GM19463 (cell line): ENCODE results near the gene DOCK1.

Experiments used
- ATAC-seq: cut with Tn5 transposase; IDR thresholded peaks from one replicate; pipeline ENCODE4 v1.9.1; 2021; ENCODE audit warnings: mild to moderate bottlenecking, moderate library complexity; ENCODE audit not compliant: unreplicated experiment

Gene DOCK1

DNA sequence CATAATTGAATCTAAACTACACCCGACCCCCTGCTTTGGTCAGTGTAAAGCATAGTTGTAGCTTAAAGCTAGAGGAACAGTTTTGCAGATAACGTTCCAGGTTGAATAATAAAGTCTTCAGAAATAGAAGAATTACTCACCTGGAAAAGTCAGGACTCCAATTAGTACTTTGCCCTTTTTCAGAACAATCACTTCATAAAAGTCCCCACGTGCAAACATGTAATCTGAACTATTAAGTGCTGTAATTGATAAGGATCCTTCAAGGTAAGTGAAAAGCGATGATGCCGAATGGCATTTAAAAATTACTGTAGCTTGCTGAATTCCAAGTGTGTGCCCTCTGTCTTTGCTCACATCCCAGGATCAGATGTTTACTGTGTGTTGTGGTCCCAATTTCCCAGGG is 344.8 kb downstream of the DOCK1 start:
- no peak for ATAC-seq

DNA sequence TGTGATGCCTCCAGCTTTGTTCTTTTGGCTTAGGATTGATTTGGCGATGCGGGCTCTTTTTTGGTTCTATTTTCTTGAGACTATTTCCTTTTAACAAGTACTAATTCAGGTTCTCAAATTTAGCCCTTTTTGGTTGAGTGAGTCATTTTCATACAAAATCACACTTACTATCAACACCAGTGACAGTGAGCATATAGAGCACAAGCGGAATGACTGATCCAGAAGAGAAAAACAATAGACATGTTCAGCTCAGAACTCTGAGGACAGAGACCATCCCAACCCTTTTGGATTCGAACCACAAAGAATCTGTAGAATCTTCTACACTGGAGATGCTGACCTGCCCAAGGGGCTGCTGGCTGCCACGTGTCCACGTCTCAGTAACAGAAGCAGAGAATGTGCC is 347.6 kb downstream of the DOCK1 start:
- no peak for ATAC-seq

DNA sequence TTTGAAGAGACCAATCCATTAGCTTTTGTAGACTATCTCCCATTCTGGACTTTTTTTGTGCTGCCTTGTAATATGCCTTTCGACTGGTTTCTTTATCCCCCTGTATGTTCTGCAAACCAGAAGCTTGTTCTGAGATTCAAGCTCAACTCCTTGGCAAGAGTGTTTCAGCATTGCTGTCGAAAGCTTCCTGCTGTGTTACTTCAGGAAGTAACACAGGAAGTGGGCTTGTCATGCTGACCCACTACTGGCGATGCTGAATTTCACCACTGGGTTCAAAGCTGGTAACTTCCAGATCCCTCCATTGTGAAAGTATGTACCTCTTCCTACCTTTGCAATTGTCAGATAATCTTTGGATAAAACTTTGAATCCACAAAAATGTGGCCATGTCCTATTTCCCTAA is 349.0 kb downstream of the DOCK1 start:
- ATAC-seq, result no peak

DNA sequence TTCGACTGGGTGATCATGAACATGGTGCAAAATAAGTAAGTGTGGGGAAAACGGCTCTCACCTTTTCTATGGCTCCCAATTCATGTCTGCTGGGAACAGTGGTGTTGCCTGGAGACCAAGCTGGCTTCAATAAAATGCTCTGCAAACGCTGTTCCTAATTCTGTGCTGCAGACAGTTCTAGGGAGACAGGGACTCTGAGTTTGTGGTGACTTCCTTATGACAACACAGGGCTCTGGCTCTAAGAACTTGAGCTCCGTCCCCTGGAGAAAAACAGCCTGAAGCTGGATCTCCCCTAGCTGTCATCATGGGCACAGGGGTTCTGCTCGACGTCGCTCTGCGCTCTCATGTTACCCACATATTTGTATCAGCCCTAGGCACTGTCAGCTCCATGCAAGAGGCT is 352.2 kb downstream of the DOCK1 start:
- no peak for ATAC-seq

DNA sequence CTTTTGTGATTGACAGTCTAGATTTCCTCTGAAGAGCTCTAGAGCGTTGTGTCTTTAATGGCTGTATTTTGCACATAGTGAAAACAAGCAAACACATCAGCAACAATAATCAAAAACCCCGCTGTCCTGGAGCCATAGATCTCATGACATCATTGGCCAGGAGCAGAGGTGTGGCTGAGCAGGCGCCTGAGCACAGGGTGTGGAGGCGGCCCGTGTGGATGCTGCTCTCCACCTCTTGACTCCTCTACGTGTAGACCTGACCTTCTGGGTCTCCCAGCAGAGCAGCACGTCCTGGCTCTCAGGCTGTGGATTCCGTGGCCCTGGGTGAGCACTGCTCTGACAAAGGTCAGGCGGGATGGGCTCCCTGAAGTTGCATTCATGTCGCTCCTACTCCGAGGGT is 354.1 kb downstream of the DOCK1 start:
- ATAC-seq, result no peak

DNA sequence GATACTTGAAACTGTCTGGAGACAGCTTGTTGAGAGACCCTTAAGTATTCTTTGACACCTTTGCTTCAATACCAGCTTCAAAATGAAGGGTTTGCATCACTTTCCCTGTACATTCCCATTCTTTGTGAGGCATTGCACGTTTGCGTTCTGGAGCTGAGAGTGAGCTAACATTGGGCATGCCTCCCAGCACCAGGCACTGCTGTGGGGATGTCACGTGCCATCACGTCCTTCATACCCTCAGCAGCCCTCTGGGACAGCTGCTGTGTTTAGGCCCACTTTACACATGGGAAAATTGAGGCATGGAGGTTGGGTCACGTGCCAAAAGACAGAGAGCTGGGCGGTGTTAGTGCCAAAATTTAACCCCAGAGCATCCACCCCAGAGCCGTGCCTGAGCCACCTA is 357.4 kb downstream of the DOCK1 start:
- no peak for ATAC-seq

DNA sequence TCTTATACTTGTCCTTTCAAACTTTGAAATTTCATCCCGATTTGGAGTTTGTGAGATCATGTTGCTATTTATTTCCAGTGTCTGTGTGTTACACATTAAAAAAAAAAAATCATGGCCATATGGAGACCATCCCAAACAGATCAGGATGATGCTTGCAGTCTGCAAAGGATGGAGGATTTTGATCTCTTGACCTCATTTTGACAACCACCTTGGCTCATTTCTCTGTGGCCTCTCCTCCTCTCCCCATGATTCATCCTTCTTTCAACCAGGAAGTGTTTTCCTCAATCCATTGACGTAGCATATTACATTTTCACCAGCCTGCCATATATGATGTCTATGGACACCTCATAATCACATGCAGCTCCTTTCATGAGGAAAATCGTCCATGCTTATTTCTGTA is 360.1 kb downstream of the DOCK1 start:
- ATAC-seq, result no peak

DNA sequence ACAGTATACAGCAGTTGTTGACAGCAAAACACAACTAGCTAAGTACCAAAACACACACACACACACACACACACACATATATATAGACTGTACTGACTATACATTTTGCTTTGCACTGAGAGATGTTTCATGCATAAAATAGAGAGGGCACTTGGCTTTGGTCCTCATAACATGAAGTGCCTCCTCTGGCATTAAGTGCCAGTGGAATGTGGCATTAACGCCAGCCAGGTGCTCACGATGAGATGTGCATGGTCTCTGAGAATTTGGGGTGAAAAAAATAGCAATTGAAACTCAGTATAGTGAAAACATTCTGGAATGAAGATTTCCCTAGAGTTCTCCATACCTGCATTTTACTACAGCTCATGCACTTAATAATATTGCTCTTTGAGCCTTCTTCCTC is 361.2 kb downstream of the DOCK1 start:
- no peak for ATAC-seq

DNA sequence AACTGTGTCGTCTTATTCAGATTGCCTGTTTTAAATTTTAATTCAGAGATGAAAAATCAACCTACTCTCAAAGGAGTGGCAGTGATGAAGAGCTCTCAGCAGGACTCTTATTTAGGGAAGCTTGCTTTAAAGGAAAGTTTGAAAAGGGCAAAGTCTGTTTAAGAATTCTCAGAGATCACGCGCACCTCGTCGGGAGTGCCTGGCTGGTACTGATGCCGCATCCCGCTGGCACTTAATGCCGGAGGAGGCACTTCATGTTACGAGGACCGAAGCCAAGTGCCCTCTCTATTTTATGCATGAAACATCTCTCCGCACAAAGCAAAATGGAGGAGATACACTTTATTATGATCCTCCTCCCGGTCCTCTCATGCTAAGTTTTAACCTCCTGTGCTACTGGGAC is 362.2 kb downstream of the DOCK1 start:
- no peak for ATAC-seq

DNA sequence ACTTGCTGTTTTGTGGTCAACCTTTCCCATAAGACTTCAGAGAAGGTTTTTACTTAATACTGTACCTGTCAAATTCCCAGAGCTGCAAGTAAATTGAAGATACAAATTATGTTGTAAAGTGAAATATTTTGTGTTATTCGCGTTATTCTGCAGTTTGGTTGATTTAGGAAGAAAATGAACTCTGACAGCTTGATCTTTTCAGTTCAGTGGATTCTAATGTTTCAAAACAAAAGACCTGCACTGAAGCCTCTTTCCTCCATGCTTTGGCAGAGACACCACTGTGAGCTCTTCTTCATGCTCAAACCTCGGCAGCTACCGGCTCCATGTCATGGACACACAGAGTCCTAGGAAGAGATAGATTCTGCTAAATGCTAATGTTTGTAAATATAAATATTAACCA is 366.8 kb downstream of the DOCK1 start:
- no peak for ATAC-seq

DNA sequence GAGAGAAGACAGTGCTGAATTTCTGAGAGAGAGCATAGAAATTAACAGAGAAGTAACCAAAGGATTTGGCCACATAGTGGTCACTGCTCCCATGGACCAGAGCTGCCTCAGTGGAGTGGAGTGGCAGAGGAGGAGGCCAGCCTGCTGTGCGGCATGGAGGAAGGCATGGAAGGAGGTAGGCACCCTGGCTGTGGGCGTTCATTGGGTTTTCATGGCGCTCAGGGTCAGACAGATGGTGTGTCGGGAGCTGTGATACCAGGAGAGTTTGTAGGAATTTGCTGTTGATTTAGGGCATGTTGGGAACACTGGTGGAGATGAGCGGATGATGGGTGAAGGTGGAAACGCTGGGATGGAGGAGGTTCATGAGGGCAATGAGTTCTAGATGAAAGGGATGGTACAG is 370.0 kb downstream of the DOCK1 start:
- ATAC-seq, result no peak

DNA sequence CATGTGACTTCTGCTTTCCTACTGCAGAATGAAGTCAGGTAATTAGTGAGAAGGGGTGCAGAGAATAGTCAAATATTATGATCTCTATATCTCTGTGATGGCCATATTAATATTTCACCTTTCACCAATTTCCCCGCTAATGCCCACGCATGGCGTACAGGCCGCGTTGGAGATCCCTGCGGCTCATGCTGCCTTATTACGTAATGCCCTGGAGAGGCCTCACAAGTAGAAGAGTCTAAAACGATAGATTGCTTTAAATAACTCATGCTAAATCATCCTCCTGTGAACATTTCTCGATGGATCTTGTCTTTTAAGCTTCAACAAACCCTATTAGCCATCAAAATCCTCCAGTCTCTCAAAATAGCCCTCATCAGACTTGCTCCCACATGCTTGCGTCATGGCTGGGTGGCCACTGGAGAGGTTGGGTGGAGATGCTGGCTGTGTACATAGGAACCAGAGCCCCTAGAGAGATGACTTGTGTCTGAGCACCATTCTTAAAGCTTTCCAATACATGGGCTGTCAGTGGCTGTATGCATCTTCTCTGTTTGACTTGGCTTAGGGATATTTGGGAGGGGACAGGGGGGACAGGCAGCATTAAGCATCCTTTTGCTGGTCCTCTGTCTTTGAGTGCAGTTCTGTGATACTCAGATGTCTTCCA is 370.7 kb downstream of the DOCK1 start:
- ATAC-seq, result no peak

DNA sequence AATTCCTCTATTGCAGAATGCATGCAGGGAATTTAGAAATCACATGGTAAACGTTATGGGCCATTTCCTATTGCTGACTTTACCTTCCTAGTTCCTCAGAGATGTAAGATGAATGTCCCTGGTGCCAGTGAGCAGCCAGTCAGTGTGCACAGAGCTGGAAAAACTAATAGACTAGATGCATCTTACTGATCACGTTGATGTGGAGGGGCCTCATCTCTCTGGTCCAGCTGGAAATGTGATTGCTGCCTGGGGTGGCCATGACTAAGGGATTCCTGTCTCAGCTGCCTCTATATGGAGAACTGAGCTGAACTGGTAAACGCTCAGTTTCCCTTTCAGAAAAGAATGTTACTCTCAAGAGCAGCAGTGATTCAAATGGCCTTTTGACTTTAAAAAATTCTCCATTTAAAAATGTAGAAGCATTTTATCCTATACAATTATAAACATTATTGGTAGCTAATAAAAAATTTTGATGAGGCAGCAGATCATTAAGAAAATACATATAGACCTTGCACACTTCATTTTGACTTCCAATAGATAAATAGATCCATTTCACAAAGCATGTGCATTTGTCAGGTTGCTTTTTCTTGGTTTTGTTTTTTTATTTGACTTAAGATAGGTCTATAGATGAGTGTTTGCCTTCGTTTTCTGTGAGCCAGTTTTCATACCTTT is 371.7 kb downstream of the DOCK1 start:
- ATAC-seq, result no peak

DNA sequence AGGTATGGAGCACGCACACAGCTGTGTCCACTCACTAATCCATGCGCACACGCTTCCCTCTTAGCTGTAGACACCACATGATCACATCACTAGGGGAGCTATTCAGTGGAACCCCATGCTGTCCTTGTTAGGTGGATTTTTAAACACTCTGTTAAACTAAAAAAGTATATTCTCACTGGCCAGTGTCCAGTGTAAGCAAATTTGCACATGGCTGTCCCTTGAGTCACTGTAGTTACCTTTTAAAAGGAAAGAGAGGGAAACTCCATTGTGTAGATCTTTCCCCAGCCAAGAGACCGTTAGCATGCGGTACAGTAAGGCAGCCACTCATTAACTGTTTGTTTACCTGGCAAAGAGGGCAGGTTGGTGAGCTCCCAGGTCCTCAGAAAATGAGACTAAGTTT is 372.8 kb downstream of the DOCK1 start:
- no peak for ATAC-seq

DNA sequence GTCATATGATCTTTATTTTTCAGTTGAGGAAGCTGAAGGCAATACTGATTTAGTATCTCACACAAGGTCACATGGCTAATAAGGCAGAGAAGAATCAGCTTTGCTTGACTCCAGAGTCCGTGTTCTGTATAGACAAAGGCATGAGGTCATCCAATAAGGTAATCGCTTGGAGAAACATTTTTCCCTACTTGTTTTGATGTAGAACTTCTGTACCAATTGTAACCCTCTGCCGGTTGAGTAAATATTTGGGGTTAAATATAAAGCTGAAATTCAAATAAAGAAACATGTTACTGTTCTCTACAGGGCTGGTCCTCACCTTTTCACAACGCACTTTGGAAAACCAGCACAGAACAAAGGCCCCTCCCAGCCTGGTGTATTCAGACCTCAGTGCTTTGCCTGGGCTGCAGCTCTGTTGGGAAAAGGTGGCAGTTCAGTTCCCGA is 374.1 kb downstream of the DOCK1 start:
- no peak for ATAC-seq

DNA sequence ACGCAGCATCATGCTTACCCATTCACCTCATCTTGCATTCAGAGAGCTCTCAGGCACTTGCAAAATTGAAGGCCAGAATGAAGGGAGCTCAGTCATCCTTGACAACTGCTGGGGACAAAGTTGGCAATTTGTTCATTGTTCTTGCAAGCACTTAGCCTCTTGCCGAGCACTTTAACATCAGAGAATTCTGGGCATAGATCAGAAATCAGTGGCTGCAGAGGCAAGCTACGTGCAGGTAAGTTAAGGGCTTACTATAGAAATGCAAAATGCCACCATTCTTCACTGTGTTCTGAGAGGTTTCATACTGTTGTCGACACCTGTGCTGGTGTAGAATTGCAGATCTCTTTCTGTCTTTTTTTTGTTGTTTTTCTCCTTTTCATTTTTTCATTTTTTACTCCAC is 375.2 kb downstream of the DOCK1 start:
- no peak for ATAC-seq

DNA sequence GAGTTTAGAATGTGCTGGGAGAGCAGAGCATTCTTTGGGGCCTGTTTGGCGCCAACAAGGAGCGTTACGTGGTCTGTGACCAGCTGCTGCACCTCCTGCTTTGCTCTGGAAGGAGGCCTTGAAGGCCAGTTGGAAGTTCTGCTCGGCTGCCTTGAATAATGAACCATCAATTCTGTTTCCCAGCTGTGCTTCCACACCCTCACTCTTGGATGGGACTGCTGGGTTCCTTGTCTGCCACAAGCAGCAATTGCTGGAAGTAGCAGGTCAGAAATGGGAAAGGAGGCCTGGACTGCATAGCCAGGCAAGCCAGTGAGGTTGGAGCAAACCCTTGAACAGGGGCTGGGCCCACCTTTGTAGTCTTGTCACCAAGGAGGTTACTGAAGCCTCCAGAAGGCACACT is 377.8 kb downstream of the DOCK1 start:
- no peak for ATAC-seq

DNA sequence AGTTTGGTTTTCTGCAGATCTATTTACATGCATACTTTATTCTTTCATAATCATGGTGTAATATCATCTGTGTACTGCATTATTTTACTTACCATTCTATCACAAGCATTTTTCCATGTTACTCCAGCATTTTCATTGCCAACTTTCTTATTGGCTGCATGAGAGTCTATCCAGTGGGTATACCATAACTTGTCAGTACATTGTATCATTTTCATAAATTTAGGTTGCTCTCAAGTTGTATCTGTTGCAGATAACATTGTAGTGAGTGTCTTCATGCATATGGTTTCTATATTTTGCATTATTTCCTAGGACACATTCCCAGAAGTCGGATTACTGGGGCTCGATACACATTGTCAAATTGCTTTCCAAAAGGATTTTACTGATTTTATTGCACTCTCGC is 378.3 kb downstream of the DOCK1 start:
- no peak for ATAC-seq

DNA sequence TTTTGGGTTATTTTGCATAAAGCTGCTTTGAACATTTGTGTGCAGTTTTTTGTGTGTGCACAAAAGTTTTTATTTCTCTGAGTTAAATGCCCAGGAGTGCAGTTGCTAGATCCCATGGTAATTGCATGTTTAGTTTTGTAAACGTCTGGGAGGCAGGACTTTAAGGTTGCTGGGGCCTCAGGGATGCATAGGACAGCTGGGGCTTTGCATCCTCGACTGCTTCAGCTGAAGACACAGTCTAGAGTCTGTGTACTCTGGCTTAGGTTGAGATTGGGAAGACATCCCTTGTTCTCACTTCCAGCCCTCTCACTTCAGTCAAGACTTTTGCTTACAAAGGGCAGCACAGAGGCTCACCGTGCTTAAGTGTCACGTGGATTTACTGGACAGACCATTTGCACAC is 385.6 kb downstream of the DOCK1 start:
- ATAC-seq, result no peak

DNA sequence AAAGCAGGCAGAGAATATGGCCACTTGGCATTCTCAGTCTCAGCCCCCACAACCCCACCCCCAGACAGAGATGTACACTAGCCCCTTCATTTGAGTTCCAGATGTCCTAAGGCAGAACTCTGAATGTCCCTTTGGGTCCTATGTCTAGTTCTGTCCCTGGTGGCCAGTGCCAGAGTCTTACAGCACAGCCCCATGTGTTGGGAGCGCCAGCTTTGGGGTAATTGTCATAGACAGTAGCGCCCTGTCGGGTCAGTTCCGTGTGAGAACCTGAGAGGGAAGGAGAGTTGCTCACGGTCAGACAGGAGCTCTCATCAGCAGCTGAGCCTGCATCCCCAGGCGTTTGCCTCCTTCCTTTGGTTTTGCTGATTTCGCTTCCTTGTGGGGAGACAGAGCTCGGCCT is 386.1 kb downstream of the DOCK1 start:
- ATAC-seq, result no peak

DNA sequence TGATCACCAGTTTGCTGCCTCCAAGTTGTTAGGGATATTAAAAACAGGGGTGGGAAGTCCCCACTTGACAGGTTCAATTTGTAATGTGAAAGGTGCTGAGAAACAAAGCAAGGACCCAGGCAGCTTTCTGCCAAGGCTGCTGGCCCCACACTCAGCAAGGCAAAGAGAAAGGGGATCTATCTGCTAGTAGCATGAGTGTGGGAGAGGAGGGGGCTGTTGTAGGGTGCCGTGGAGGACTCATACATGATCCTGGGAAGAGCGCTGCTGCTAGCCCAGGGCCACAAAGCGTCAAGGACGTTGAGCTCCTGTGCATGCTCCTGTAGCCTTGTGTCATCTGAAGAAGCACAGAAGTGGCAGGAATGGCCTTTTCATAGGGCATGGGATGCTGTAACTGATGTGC is 387.7 kb downstream of the DOCK1 start:
- ATAC-seq, result no peak

DNA sequence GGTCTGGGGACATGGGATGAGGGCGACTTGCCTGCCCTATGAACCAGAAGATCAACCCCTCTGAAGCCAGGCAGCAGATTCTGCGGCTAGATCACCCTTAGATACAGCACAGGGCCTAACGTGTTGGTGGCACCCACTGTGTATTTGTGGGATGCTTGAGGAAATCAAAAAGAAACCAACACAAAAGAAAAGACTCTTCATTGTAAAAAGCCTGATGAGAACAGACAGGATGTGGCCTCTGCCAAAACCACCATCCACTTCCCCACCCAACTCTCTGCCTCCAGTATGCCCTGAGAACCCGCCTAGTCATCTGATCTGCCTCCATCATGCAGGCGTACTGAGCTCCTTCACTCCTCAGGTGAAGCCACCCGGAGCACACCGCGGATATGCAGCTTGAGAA is 388.4 kb downstream of the DOCK1 start:
- no peak for ATAC-seq

DNA sequence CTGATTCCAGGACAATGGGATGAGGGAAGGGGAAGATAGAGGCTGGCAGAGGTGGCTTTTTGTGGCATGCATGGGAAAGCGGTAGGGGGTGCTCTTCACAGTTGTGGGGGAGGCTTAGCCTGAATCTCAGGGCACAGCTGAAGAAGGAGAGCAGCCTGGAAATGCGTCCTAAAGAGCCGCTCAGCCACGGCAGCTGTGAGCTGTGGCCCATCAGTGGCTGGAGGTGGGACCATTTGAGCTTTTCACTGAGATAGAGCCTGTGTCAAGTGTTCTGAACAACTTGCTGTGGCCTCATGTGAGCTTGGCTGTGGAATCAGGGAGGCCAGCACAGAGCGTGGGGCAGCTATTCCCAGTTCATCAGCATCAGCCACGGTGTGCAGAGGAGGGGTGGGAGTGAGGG is 391.5 kb downstream of the DOCK1 start:
- ATAC-seq, result no peak
